ENCODE data around the gene NTRK3.

The NTRK3 gene

DNA sequence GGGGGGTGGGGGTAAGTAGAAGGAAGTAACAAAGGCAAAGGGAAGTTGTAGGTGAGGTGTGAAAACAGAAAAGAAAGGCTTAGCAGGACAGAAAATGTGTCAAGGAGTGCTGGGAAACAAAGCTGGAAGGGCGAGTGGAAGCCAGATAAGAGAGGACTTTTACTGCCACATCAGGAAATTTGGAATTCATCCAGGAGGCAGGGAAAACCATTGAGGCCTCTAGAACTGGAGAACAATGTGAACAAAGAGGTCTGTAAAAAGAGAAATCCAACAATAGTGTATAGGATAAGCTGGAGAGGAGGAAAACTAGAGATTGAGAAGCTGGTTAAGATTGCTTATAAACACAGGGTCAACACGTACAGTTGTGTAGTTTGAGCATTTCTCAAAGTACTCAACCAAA lies 116.6 kb downstream of the NTRK3 start:
- DNase-seq (ENCODE audit: extremely low read depth, low read depth) = no peak
- TF ChIP-seq, protein P1, sequence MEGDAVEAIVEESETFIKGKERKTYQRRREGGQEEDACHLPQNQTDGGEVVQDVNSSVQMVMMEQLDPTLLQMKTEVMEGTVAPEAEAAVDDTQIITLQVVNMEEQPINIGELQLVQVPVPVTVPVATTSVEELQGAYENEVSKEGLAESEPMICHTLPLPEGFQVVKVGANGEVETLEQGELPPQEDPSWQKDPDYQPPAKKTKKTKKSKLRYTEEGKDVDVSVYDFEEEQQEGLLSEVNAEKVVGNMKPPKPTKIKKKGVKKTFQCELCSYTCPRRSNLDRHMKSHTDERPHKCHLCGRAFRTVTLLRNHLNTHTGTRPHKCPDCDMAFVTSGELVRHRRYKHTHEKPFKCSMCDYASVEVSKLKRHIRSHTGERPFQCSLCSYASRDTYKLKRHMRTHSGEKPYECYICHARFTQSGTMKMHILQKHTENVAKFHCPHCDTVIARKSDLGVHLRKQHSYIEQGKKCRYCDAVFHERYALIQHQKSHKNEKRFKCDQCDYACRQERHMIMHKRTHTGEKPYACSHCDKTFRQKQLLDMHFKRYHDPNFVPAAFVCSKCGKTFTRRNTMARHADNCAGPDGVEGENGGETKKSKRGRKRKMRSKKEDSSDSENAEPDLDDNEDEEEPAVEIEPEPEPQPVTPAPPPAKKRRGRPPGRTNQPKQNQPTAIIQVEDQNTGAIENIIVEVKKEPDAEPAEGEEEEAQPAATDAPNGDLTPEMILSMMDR (IDR thresholded peaks at IDR 0.05; ENCODE audit: low read depth, low read length) = no peak

DNA sequence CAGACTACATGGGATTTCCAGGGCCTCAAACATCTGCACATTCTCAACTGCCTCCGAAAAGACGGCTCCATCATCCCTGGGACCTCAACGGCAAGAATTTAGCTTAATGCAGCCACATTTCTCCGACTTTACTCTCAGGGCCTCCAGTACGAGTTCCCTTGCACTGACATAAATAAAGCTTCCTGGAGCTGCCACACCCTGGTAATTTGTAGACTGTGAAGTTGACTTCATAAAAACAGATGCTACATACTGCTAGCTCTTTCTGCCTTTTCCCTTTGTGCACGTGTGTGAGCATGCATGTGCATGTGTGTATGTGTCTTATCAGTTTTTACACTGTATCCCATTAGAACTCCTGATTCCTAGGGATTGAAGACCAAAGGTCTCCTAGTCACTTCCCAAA lies 122.7 kb downstream of the NTRK3 start:
- TF ChIP-seq, protein P1 (IDR thresholded peaks at IDR 0.05; ENCODE audit: low read depth, low read length) = no peak
- no peak for DNase-seq (ENCODE audit: extremely low read depth, low read depth)

DNA sequence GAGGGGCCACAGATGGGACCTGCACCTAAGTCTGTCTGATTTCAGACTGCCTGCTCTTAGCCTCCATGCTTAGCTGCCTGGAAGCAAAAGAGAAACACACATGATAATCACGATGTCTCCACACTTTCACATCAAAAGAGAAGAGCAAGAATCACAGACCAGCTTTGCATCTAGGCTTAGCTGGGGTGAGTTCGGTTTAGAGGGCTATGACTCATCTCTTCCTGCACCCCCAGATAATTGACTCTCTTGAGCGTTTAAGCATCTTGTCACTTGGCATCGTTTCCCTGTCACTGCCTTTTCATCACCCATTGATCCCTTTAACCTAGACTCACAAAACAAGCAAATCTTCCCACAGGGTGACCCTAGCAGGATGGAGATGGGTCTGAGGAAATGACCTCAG lies 124.0 kb downstream of the NTRK3 start:
- TF ChIP-seq, protein P1 (IDR thresholded peaks at IDR 0.05; ENCODE audit: low read depth, low read length) = no peak
- no peak for DNase-seq (ENCODE audit: extremely low read depth, low read depth)

DNA sequence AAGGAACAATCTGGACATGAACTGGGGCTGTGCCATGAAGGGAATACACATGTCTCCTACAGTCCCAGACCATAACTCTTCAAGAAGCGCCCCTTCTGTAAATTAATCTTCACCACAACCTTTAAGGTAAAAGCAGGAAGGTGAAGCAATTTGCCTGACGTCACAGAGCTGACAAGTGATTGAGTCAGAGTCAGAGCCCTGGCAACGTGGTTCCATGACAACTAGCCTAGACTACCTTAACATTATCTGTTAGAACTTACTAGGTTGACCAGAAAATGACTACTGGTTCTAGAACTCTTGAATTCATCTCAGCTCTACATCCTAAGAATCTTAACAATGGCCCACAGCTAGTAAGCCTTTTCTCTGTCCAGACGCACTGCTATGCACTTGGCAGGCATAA lies 124.6 kb downstream of the NTRK3 start:
- no peak for DNase-seq (ENCODE audit: extremely low read depth, low read depth)
- TF ChIP-seq, protein P1 (IDR thresholded peaks at IDR 0.05; ENCODE audit: low read depth, low read length) = no peak

DNA sequence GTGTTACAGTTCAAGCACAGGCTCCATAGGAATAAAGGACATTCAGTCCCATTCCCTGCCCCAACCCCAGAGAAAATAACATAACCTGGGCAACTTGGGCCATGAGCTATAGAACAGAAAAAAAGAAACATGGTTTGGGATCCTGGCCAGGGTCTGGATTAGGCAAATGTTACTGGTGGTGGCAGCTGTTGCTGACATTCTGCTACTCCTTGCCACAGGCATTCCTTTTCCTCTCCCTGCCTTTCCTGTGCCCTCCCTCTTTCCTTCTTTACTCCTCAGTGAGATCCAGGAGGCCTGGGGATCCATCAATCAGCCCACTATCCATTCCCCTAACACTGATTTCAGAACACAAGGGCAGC lies 129.1 kb downstream of the NTRK3 start:
- TF ChIP-seq, protein P1 (IDR thresholded peaks at IDR 0.05; ENCODE audit: low read depth, low read length) = no peak
- no peak for DNase-seq (ENCODE audit: extremely low read depth, low read depth)

DNA sequence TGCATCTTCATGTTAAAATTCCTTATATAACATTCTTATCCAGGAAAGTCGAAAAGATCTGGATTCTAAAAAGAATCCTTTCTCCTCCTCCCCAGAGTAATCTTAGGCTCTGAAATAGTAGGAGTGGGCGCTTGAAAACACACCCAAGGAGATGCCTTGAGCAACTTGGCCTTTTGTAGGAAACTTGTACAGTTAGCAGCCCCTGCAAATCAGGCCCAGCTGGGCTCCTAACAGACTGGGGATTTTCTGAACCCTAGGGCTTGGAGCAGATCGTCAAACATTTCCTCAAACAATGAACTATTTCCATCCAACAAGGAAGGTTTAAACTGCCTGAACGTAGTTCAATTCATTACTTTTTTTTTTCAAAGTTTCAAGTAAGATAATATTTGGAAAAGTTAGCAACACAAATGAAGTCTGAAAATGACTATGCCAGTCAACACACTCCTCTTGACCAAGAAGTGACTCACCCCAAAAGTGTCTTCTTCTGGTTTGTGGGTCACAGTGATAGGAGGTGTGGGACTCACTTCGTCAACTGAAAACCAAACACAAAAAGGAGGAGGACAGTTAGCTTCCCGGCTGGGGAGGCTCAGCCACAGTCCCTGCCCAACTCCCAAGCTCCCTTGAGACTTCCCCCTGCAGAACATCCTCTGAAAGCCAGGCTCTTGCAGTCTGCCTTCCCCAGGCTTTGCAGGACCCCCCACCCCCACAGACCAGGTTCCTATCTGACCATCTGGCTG lies 129.7 kb downstream of the NTRK3 start:
- no peak for DNase-seq (ENCODE audit: extremely low read depth, low read depth)
- TF ChIP-seq, protein P1 (IDR thresholded peaks at IDR 0.05; ENCODE audit: low read depth, low read length) = no peak

DNA sequence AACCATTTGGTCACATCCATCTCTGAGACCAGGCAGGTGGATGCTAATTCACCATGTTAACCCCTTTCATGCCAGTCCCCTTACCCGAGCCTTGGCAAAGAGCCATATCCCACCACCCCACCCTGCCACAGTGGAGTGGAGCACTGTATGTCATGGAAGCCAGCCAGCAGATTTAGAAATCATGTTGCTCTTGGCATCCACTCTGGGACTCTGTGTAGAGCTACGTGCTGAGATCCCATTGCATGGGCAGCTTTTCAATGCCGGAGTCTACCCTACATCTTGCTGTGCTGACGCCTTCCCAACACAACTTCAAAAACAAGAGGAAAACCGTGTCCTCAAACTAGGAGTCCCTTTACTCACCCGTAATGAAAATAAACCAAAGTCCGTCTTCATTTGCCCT lies 131.0 kb downstream of the NTRK3 start:
- no peak for DNase-seq (ENCODE audit: extremely low read depth, low read depth)
- TF ChIP-seq, protein P1 (IDR thresholded peaks at IDR 0.05; ENCODE audit: low read depth, low read length) = no peak

Data from AG09319 (cell line).